Smooth muscle cell of bladder (primary cell): ENCODE data around the gene BDP1. TPM values are rescaled to one million over a fixed set of nuclear protein-coding genes. Genes with fewer than 3 reads are reported as not detected.

Experiments used
- total RNA-seq: library from RNA; depleted of rRNA; stranded (reverse); fragments of >200 nt; gene quantifications from 2 replicates; pipeline ENCODE4 v1.2.3, GENCODE V29; 2014

The BDP1 gene
- 15.6 and 15.8 TPM in 2 replicates for total RNA-seq

DNA sequence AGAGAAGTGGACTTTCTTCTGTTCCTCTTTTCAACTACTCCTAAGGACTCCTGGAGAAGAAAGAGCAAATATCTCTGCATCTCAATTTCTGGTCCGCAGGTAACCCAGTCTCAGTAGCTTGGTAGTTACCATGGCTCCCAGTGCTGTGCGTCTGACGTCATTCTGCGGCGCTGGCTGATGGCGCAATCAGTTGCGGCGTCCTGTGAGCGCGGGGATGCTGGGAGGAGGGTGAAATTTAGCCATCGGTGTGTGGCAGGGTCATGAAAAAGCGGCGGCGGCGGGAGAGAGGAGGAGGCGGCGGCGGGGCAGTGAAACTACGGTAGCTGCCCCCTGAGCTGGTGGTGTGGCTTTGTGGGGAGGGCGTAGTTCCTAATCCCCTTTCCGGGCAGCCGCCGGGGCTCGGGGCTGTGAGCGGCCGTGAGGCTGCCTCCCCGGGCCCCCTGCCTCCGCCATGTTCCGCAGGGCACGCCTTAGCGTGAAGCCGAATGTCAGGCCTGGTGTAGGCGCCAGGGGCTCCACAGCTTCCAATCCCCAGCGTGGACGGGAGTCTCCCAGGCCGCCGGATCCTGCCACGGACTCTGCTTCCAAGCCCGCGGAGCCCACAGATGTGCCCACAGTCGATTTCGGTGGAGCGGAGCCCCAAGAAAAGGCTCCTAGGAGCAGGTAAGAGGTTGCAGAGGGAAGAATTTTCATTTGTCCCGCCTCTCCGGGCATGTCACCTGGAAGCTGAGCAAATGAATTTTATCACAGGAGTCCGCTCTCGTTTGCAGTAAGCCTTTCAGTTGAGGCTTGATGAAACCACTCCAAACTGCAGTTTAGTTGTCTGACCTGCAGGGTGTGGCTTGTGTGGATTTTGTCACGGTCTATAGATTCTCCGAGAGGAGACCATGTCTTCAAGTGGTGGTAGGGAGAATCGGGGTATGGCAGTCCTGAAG lies at the start of gene BDP1:
Gene BDP1, plus strand, starts transcription at position 225 of the 935 bp plus-strand sequence. Its CDS starts 227 bp downstream, at position 452.

GRCh38 chr5:71586941-71587765 lies 131.7 kb downstream of the BDP1 start, which contains the start of gene MCCC2:
TSS of gene MCCC2 (plus strand) at chr5:71587340. CDS start at chr5:71587426, 86 bp downstream.

Other genes with a start within 250 kb of the BDP1 start
- gene MCCC2, start 131.7 kb downstream of the BDP1 start, total RNA-seq: 10.4 and 15.1 TPM in 2 replicates